WTC11 (cell line): ENCODE measurements around the gene MYO18B. TPM values are rescaled to one million over a fixed set of nuclear protein-coding genes. Genes with fewer than 3 reads are reported as not detected.

Source experiments
- ATAC-seq: fragments of 200-7000 bp; cut with Tn5 transposase; 2 replicates; pipeline ENCODE4 v1.10.0; 2021; ENCODE audit warnings: mild to moderate bottlenecking, moderate library complexity
- CTCF ChIA-PET: fragments of 300-600 bp; sonication (Branson Sonifier 250); formaldehyde crosslinking; loops from one replicate; lab custom pipeline; 2021; ENCODE audit warnings: antibody characterized with exemption; lab: Charles Lee
- POLR2A ChIA-PET: fragments of 350-600 bp; sonication (Branson Sonifier 250); formaldehyde crosslinking; loops from one replicate; lab custom pipeline; 2021; ENCODE audit warnings: antibody characterized with exemption; lab: Charles Lee
- DNase-seq: peaks from one replicate; pipeline ENCODE4 v3.0.0; 2021; ENCODE audit warnings: low spot score
- H3K27ac Mint-ChIP-seq: 2 replicates; pipeline ENCODE4 v1.8.0; 2021; ENCODE audit warnings: mixed read lengths
- H3K27me3 Mint-ChIP-seq: 2 replicates; pipeline ENCODE4 v1.8.0; 2021; ENCODE audit warnings: low read depth, mild to moderate bottlenecking, moderate library complexity, mixed read lengths
- H3K36me3 Mint-ChIP-seq: 2 replicates; pipeline ENCODE4 v1.8.0; 2021; ENCODE audit warnings: mixed read lengths
- H3K4me1 Mint-ChIP-seq: 2 replicates; pipeline ENCODE4 v1.8.0; 2022; ENCODE audit warnings: mixed read lengths
- H3K4me3 Mint-ChIP-seq: 2 replicates; pipeline ENCODE4 v1.8.0; 2021; ENCODE audit warnings: mild to moderate bottlenecking, moderate library complexity, mixed read lengths
- H3K9me3 Mint-ChIP-seq: 2 replicates; pipeline ENCODE4 v1.8.0; 2021; ENCODE audit warnings: mixed read lengths
- CBFB ChIP-seq: sonication (generic); formaldehyde crosslinking; IDR thresholded peaks from 2 replicates; pipeline ENCODE4 v1.8.1; 2022; ENCODE audit warnings: mild to moderate bottlenecking, low read depth, missing genetic modification reagents
- FOXP1 ChIP-seq: sonication (generic); formaldehyde crosslinking; IDR thresholded peaks from 2 replicates; pipeline ENCODE4 v1.8.0; 2022; ENCODE audit warnings: missing genetic modification reagents, mild to moderate bottlenecking, moderate library complexity, borderline replicate concordance
- GABPB1 ChIP-seq: sonication (generic); formaldehyde crosslinking; IDR thresholded peaks from 2 replicates; pipeline ENCODE4 v1.8.1; 2023; ENCODE audit warnings: mild to moderate bottlenecking, missing genetic modification reagents
- OVOL2 ChIP-seq: fragments of 250-450 bp; sonication (Bioruptor Pico); IDR thresholded peaks from 2 replicates; pipeline ENCODE4 v1.9.0; 2021; ENCODE audit warnings: mild to moderate bottlenecking, borderline replicate concordance
- RELA ChIP-seq: sonication (generic); formaldehyde crosslinking; IDR thresholded peaks from 2 replicates; pipeline ENCODE4 v1.8.1; 2022; ENCODE audit warnings: missing genetic modification reagents, mild to moderate bottlenecking, borderline replicate concordance
- TEAD1 ChIP-seq: sonication (generic); formaldehyde crosslinking; IDR thresholded peaks from 2 replicates; pipeline ENCODE4 v1.8.0; 2022; ENCODE audit warnings: mild to moderate bottlenecking, missing genetic modification reagents
- TEAD4 ChIP-seq: sonication (generic); formaldehyde crosslinking; IDR thresholded peaks from 2 replicates; pipeline ENCODE4 v1.8.0; 2022; ENCODE audit warnings: mild to moderate bottlenecking, missing genetic modification reagents
- TP53 ChIP-seq: sonication (generic); formaldehyde crosslinking; IDR thresholded peaks from 2 replicates; pipeline ENCODE4 v1.8.1; 2023; ENCODE audit warnings: mild to moderate bottlenecking, missing genetic modification reagents
- ZNF232 ChIP-seq: sonication (generic); formaldehyde crosslinking; IDR thresholded peaks from 2 replicates; pipeline ENCODE4 v1.8.0; 2022; ENCODE audit warnings: mild to moderate bottlenecking, missing genetic modification reagents
- ZNF263 ChIP-seq: sonication (generic); formaldehyde crosslinking; IDR thresholded peaks from 2 replicates; pipeline ENCODE4 v1.8.1; 2022; ENCODE audit warnings: low read depth, mild to moderate bottlenecking, moderate library complexity, missing genetic modification reagents
- ZSCAN18 ChIP-seq: fragments of 250-450 bp; sonication (Bioruptor Pico); IDR thresholded peaks from 2 replicates; pipeline ENCODE4 v2.1.2; 2022; ENCODE audit warnings: mild to moderate bottlenecking, moderate library complexity
- total RNA-seq: library from RNA; stranded (reverse); gene quantifications from 3 replicates; pipeline ENCODE4 v1.2.3, GENCODE V29; 2021
- TF ChIP-seq, protein P1 (sequence below): sonication (generic); formaldehyde crosslinking; IDR thresholded peaks from 2 replicates; pipeline ENCODE4 v1.8.1; 2023; ENCODE audit warnings: mild to moderate bottlenecking, missing genetic modification reagents, borderline replicate concordance
- TF ChIP-seq, protein P2 (sequence below): sonication (generic); formaldehyde crosslinking; IDR thresholded peaks from 2 replicates; pipeline ENCODE4 v1.8.1; 2023; ENCODE audit warnings: mild to moderate bottlenecking, missing genetic modification reagents
- TF ChIP-seq, protein P3 (sequence below): fragments of 250-450 bp; sonication (Bioruptor Pico); IDR thresholded peaks from 2 replicates; pipeline ENCODE4 v1.9.0; 2021; ENCODE audit warnings: mild to moderate bottlenecking, borderline replicate concordance
- TF ChIP-seq, protein P4 (sequence below): sonication (generic); formaldehyde crosslinking; IDR thresholded peaks from 2 replicates; pipeline ENCODE4 v1.8.0; 2022; ENCODE audit warnings: mild to moderate bottlenecking, missing genetic modification reagents
- TF ChIP-seq, protein P5 (sequence below): sonication (generic); formaldehyde crosslinking; IDR thresholded peaks from 2 replicates; pipeline ENCODE4 v1.8.1; 2022; ENCODE audit warnings: low read depth, missing genetic modification reagents, borderline replicate concordance

MYO18B gene
- total RNA-seq, 1 experiment from 2014 or later: 0.96 TPM

- H3K9me3 Mint-ChIP-seq: peaks cover 21% of the 10 kb centered on the region
- ChIA-PET CTCF (interaction anchor here (0.6 to 2.0 kb wide), 5 partner anchors 10 to 526 kb away, joined by 3 to 11 read pairs (median 4); no protein-coding TSS in a partner anchor), POLR2A (no interaction called here)
- DNase-seq (no peak), ATAC-seq (no peak)
- H3K4me3 Mint-ChIP-seq: no peak overlapping the region
- H3K36me3 Mint-ChIP-seq: peaks cover 5% of the 10 kb centered on the region; the same call in 1 of the 2 replicates
- no peak for TF ChIP-seq FOXP1 (CRISPR knock-in tag)
- TF ChIP-seq, protein P1, sequence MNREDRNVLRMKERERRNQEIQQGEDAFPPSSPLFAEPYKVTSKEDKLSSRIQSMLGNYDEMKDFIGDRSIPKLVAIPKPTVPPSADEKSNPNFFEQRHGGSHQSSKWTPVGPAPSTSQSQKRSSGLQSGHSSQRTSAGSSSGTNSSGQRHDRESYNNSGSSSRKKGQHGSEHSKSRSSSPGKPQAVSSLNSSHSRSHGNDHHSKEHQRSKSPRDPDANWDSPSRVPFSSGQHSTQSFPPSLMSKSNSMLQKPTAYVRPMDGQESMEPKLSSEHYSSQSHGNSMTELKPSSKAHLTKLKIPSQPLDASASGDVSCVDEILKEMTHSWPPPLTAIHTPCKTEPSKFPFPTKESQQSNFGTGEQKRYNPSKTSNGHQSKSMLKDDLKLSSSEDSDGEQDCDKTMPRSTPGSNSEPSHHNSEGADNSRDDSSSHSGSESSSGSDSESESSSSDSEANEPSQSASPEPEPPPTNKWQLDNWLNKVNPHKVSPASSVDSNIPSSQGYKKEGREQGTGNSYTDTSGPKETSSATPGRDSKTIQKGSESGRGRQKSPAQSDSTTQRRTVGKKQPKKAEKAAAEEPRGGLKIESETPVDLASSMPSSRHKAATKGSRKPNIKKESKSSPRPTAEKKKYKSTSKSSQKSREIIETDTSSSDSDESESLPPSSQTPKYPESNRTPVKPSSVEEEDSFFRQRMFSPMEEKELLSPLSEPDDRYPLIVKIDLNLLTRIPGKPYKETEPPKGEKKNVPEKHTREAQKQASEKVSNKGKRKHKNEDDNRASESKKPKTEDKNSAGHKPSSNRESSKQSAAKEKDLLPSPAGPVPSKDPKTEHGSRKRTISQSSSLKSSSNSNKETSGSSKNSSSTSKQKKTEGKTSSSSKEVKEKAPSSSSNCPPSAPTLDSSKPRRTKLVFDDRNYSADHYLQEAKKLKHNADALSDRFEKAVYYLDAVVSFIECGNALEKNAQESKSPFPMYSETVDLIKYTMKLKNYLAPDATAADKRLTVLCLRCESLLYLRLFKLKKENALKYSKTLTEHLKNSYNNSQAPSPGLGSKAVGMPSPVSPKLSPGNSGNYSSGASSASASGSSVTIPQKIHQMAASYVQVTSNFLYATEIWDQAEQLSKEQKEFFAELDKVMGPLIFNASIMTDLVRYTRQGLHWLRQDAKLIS (CRISPR knock-in tag): no peak
- no peak for TF ChIP-seq CBFB (CRISPR knock-in tag)
- no peak for TF ChIP-seq OVOL2
- no peak for TF ChIP-seq RELA
- no peaks in the 10 kb centered on the region; the same call in none of the 2 replicates for H3K27me3 Mint-ChIP-seq
- H3K27ac Mint-ChIP-seq: no peak overlapping the region
- no peaks in the 10 kb centered on the region for H3K4me1 Mint-ChIP-seq
These were observed 21.3 kb downstream of the MYO18B start for GRCh38 chr22:25763239-25763777.

DNA sequence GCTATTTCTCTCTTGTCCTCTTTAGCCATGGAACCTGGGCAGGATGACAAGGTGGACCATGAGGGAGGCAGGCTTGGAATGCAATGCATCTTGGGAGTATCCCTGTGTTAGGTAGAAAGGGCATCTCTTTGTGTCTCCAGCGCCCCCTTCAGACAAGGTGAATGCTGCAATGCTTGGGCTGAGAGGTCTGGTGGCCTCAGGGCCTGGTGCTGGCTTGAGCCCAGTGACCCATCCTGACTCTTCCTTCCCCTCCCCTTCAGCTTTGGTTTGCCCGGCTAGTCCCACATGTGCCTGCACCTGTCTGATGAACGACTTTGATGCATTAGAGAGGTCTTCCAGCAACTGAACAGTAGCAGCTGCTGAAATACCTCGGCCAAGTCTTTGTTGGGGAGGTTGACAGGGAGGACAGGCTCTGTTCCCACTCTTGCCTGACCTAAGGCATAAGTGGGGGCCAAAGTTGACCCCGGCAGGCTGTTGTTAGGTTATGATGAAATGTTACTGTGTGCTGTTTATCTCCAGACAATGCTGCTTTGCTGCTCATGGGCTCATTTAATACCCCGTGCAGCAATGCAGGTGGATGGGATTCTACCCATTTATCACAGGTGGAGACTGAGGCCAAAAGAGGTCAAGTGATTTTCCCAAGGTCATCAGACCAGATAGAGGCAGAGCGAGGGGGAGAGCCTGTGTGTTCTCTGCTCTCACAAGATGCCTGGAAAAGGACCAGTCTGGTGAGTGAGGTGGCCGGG is 22.5 kb downstream of the MYO18B start:
- Mint-ChIP-seq H3K9me3 (peaks cover 21% of the 10 kb centered on the region), H3K27me3 (peaks cover 2% of the 10 kb centered on the region), H3K4me3 (no peak overlapping the region)
- ATAC-seq (peak; percentile 91), DNase-seq (peak; percentile 72)
- ChIA-PET CTCF (interaction anchor here (0.6 to 1.0 kb wide), 3 partner anchors 8 to 527 kb away, joined by 3 read pairs; no protein-coding TSS in a partner anchor), POLR2A (no interaction called here)
- TF ChIP-seq ZSCAN18 (CRISPR knock-in tag) (no peak), TEAD4 (CRISPR knock-in tag) (0 out of 2 replicates have a peak, but pooled peaks have one; percentile 22), ZNF232 (CRISPR knock-in tag) (no peak), TP53 (CRISPR knock-in tag) (no peak), GABPB1 (no peak), ZNF263 (no peak), TEAD1 (CRISPR knock-in tag) (peak; percentile 24; the same call in 1 of the 2 replicates)
- TF ChIP-seq, protein P2, sequence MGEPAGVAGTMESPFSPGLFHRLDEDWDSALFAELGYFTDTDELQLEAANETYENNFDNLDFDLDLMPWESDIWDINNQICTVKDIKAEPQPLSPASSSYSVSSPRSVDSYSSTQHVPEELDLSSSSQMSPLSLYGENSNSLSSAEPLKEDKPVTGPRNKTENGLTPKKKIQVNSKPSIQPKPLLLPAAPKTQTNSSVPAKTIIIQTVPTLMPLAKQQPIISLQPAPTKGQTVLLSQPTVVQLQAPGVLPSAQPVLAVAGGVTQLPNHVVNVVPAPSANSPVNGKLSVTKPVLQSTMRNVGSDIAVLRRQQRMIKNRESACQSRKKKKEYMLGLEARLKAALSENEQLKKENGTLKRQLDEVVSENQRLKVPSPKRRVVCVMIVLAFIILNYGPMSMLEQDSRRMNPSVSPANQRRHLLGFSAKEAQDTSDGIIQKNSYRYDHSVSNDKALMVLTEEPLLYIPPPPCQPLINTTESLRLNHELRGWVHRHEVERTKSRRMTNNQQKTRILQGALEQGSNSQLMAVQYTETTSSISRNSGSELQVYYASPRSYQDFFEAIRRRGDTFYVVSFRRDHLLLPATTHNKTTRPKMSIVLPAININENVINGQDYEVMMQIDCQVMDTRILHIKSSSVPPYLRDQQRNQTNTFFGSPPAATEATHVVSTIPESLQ: no peak
- TF ChIP-seq, protein P3, sequence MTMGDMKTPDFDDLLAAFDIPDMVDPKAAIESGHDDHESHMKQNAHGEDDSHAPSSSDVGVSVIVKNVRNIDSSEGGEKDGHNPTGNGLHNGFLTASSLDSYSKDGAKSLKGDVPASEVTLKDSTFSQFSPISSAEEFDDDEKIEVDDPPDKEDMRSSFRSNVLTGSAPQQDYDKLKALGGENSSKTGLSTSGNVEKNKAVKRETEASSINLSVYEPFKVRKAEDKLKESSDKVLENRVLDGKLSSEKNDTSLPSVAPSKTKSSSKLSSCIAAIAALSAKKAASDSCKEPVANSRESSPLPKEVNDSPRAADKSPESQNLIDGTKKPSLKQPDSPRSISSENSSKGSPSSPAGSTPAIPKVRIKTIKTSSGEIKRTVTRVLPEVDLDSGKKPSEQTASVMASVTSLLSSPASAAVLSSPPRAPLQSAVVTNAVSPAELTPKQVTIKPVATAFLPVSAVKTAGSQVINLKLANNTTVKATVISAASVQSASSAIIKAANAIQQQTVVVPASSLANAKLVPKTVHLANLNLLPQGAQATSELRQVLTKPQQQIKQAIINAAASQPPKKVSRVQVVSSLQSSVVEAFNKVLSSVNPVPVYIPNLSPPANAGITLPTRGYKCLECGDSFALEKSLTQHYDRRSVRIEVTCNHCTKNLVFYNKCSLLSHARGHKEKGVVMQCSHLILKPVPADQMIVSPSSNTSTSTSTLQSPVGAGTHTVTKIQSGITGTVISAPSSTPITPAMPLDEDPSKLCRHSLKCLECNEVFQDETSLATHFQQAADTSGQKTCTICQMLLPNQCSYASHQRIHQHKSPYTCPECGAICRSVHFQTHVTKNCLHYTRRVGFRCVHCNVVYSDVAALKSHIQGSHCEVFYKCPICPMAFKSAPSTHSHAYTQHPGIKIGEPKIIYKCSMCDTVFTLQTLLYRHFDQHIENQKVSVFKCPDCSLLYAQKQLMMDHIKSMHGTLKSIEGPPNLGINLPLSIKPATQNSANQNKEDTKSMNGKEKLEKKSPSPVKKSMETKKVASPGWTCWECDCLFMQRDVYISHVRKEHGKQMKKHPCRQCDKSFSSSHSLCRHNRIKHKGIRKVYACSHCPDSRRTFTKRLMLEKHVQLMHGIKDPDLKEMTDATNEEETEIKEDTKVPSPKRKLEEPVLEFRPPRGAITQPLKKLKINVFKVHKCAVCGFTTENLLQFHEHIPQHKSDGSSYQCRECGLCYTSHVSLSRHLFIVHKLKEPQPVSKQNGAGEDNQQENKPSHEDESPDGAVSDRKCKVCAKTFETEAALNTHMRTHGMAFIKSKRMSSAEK (CRISPR knock-in tag): peak; percentile 99
- TF ChIP-seq, protein P4, sequence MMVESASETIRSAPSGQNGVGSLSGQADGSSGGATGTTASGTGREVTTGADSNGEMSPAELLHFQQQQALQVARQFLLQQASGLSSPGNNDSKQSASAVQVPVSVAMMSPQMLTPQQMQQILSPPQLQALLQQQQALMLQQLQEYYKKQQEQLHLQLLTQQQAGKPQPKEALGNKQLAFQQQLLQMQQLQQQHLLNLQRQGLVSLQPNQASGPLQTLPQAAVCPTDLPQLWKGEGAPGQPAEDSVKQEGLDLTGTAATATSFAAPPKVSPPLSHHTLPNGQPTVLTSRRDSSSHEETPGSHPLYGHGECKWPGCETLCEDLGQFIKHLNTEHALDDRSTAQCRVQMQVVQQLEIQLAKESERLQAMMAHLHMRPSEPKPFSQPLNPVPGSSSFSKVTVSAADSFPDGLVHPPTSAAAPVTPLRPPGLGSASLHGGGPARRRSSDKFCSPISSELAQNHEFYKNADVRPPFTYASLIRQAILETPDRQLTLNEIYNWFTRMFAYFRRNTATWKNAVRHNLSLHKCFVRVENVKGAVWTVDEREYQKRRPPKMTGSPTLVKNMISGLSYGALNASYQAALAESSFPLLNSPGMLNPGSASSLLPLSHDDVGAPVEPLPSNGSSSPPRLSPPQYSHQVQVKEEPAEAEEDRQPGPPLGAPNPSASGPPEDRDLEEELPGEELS (CRISPR knock-in tag): no peak
- TF ChIP-seq, protein P5, sequence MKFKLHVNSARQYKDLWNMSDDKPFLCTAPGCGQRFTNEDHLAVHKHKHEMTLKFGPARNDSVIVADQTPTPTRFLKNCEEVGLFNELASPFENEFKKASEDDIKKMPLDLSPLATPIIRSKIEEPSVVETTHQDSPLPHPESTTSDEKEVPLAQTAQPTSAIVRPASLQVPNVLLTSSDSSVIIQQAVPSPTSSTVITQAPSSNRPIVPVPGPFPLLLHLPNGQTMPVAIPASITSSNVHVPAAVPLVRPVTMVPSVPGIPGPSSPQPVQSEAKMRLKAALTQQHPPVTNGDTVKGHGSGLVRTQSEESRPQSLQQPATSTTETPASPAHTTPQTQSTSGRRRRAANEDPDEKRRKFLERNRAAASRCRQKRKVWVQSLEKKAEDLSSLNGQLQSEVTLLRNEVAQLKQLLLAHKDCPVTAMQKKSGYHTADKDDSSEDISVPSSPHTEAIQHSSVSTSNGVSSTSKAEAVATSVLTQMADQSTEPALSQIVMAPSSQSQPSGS: no peak
- TF ChIP-seq, all 79 proteins: peak for 3
- no peak overlapping the region for H3K27ac Mint-ChIP-seq
- H3K36me3 Mint-ChIP-seq: peaks cover 5% of the 10 kb centered on the region; the same call in 1 of the 2 replicates
- no peaks in the 10 kb centered on the region for H3K4me1 Mint-ChIP-seq
